ENCODE measurements around the gene MYL6B. TPM values are rescaled to one million over a fixed set of nuclear protein-coding genes. Genes with fewer than 3 reads are reported as not detected.

MYL6B gene
- total RNA-seq, 2 experiments from 2014 or later: 56.6 to 77.6 TPM

- no TSS peak for BruUV-seq (replicated peaks)
- no peaks in the 10 kb centered on the region for H4K20me1 ChIP-seq (ENCODE audit: insufficient read depth, low read length)
- no peak overlapping the region for H3K4me3 ChIP-seq (ENCODE audit: low read depth, low read length, poor library complexity, severe bottlenecking)
- ChIA-PET CTCF (ENCODE audit: unreplicated experiment) (interaction anchor here (4.4 kb wide), 1 partner anchor 17 kb away, joined by 35 read pairs; the partner anchor contains the start of gene RNF41), POLR2A (interaction anchor here (6.1 kb wide), 1 partner anchor 18 kb away, joined by 85 read pairs; the partner anchor contains the start of gene RNF41)
- DNase-seq (ENCODE audit: low spot score): no peak
- no peak overlapping the region for H3K4me2 ChIP-seq (ENCODE audit: low read length)
- no peak overlapping the region for H3K27ac ChIP-seq (ENCODE audit: low read depth, low read length, poor library complexity, severe bottlenecking)
- H3K79me2 ChIP-seq (ENCODE audit: insufficient read depth, low read depth, low read length): no peaks in the 10 kb centered on the region
- H3K36me3 ChIP-seq (ENCODE audit: insufficient read depth, low read length): peaks cover 46% of the 10 kb centered on the region
- intact Hi-C loops (cut with micrococcal nuclease; ENCODE audit: unreplicated experiment): no loop called here
- peaks cover 42% of the 10 kb centered on the region for H3K4me1 ChIP-seq (ENCODE audit: insufficient read depth, low read length, poor library complexity, severe bottlenecking)
- H3K9me2 ChIP-seq (ENCODE audit: insufficient read depth, low read length): no peaks in the 10 kb centered on the region
- TF ChIP-seq, protein P1, sequence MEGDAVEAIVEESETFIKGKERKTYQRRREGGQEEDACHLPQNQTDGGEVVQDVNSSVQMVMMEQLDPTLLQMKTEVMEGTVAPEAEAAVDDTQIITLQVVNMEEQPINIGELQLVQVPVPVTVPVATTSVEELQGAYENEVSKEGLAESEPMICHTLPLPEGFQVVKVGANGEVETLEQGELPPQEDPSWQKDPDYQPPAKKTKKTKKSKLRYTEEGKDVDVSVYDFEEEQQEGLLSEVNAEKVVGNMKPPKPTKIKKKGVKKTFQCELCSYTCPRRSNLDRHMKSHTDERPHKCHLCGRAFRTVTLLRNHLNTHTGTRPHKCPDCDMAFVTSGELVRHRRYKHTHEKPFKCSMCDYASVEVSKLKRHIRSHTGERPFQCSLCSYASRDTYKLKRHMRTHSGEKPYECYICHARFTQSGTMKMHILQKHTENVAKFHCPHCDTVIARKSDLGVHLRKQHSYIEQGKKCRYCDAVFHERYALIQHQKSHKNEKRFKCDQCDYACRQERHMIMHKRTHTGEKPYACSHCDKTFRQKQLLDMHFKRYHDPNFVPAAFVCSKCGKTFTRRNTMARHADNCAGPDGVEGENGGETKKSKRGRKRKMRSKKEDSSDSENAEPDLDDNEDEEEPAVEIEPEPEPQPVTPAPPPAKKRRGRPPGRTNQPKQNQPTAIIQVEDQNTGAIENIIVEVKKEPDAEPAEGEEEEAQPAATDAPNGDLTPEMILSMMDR (conservative IDR thresholded peaks at IDR 0.05; ENCODE audit: low read length): no peak
- TF ChIP-seq EZH2phosphoT487 (IDR thresholded peaks at IDR 0.05; ENCODE audit: borderline replicate concordance, low read depth, low read length): no peak
- H3K9me3 ChIP-seq (ENCODE audit: low read length): no peaks in the 10 kb centered on the region
- no peak overlapping the region for H2AFZ ChIP-seq (ENCODE audit: low read length)
Measured at GRCh38 chr12:56204275-56204674, 51.9 kb downstream of the MYL6B start.

GRCh38 chr12:56205445-56205844, 53.1 kb downstream of the MYL6B start:
- Histone ChIP-seq H3K9me3 (ENCODE audit: low read length) (no peaks in the 10 kb centered on the region), H2AFZ (ENCODE audit: low read length) (no peak overlapping the region), H3K4me1 (ENCODE audit: insufficient read depth, low read length, poor library complexity, severe bottlenecking) (peaks cover 42% of the 10 kb centered on the region), H3K27ac (ENCODE audit: low read depth, low read length, poor library complexity, severe bottlenecking) (no peak overlapping the region), H4K20me1 (ENCODE audit: insufficient read depth, low read length) (no peaks in the 10 kb centered on the region), H3K9me2 (ENCODE audit: insufficient read depth, low read length) (no peaks in the 10 kb centered on the region), H3K4me2 (ENCODE audit: low read length) (no peak overlapping the region), H3K79me2 (ENCODE audit: insufficient read depth, low read depth, low read length) (no peaks in the 10 kb centered on the region), H3K36me3 (ENCODE audit: insufficient read depth, low read length) (peaks cover 56% of the 10 kb centered on the region), H3K4me3 (ENCODE audit: low read depth, low read length, poor library complexity, severe bottlenecking) (no peak overlapping the region)
- ChIA-PET POLR2A (interaction anchor here (0.5 to 6.1 kb wide), 9 partner anchors 9 to 324 kb away, joined by 3 to 85 read pairs (median 3); partner anchors contain the start of genes IL23A, RNF41 and ZC3H10), CTCF (ENCODE audit: unreplicated experiment) (interaction anchor here (4.4 kb wide), 1 partner anchor 16 kb away, joined by 35 read pairs; the partner anchor contains the start of gene RNF41)
- DNase-seq (ENCODE audit: low spot score): peak; percentile 56
- BruUV-seq (replicated peaks): no TSS peak
- intact Hi-C loops (cut with micrococcal nuclease; ENCODE audit: unreplicated experiment): no loop called here
- TF ChIP-seq, protein P1 (conservative IDR thresholded peaks at IDR 0.05; ENCODE audit: low read length): peak; percentile 68
- TF ChIP-seq EZH2phosphoT487 (IDR thresholded peaks at IDR 0.05; ENCODE audit: borderline replicate concordance, low read depth, low read length): no peak
